Lung (tissue), 12 donors: ENCODE results near the gene GIT2. TPM values are rescaled to one million over a fixed set of nuclear protein-coding genes. Genes with fewer than 3 reads are reported as not detected.

Source experiments
- ATAC-seq: fragments of 200-7000 bp; cut with Tn5 transposase; one replicate; pipeline ENCODE4 v1.9.1; 2020; ENCODE audit warnings: moderate number of reproducible peaks; ENCODE audit not compliant: insufficient read depth, low FRiP score
- DNase-seq, 3 donors: peaks; one replicate each; pipeline ENCODE4 v3.0.0-alpha.2; 2013 to 2017
- H3K27ac ChIP-seq, 2 donors: one replicate each; pipeline ENCODE4 v1.5.1; 2013; ENCODE audit warnings: mild to moderate bottlenecking in 2 of 2, moderate library complexity in 2 of 2, control low read depth in 1 of 2, inconsistent platforms in 1 of 2, low read depth in 1 of 2, low read length in 1 of 2
- H3K27me3 ChIP-seq, 3 donors: one replicate each; pipeline ENCODE4 v1.5.1; 2013; ENCODE audit warnings: low read length in 2 of 3; ENCODE audit not compliant: control insufficient read depth in 3 of 3, insufficient read depth in 3 of 3
- H3K36me3 ChIP-seq, 4 donors: one replicate each; pipeline ENCODE4 v1.5.1; 2013; ENCODE audit warnings: low read length in 4 of 4, mild to moderate bottlenecking in 1 of 4, moderate library complexity in 1 of 4; ENCODE audit not compliant: control insufficient read depth in 4 of 4, insufficient read depth in 4 of 4
- H3K4me1 ChIP-seq, 5 donors: one replicate each; pipeline ENCODE4 v1.5.1; 2013; ENCODE audit warnings: low read length in 5 of 5, mild to moderate bottlenecking in 2 of 5, moderate library complexity in 1 of 5; ENCODE audit not compliant: control insufficient read depth in 5 of 5, insufficient read depth in 5 of 5
- H3K4me3 ChIP-seq: one replicate; pipeline ENCODE4 v1.5.1; 2013; ENCODE audit warnings: mild to moderate bottlenecking, control low read depth, moderate library complexity
- H3K9ac ChIP-seq, 2 donors: one replicate each; pipeline ENCODE4 v1.5.1; 2013; ENCODE audit warnings: low read length in 2 of 2, control low read depth in 1 of 2; ENCODE audit not compliant: insufficient read depth in 1 of 2
- H3K9me3 ChIP-seq, 4 donors: one replicate each; pipeline ENCODE4 v1.5.1; 2013; ENCODE audit warnings: low read length in 3 of 4, mild to moderate bottlenecking in 1 of 4, moderate library complexity in 1 of 4; ENCODE audit not compliant: control insufficient read depth in 4 of 4, insufficient read depth in 3 of 4
- CTCF ChIP-seq: IDR thresholded peaks from 2 replicates; pipeline ENCODE4 v1.5.1; 2012; ENCODE audit warnings: mild to moderate bottlenecking; ENCODE audit errors: control extremely low read depth, extremely low read depth
- WGBS, 2 donors: extraction: QIAGEN DNeasy Blood & Tissue Kit; methylation state at CpG; one replicate each; pipeline ENCODE4 v1.1.7; 2013; 5-methylcytosine and 5-hydroxymethylcytosine counted together
- polyA plus RNA-seq, 2 donors: library from polyadenylated mRNA; stranded (reverse); fragments of 200-250 nt; gene quantifications; one replicate each; pipeline ENCODE4 v1.2.1, GENCODE V29; 2013
- total RNA-seq, 2 donors: library from RNA; depleted of rRNA in 1 of 2; stranded (reverse); fragments of >200 nt in 1 of 2; gene quantifications; one replicate each; pipeline ENCODE4 v1.2.1, GENCODE V29; 2014 to 2021
- donor health status: control.
- donor health status: control.
- donor health status: Bipolar disorder and iron deficiency.
- donor health status: healthy.
- donor health status: DM: yes; HTN: yes; CAD: no.

GIT2 gene
- total and polyA plus RNA-seq, 4 donors = 13.5 to 75.8 (median 40.1) TPM

- H3K27ac ChIP-seq = peak overlapping the region; percentile 90 to 92
- H3K9ac ChIP-seq = peak overlapping the region; percentile 53 to 81
- H3K27me3 ChIP-seq = no peaks in the 10 kb centered on the region
- WGBS, 2 donors = 0 to 1% methylated on average over 27 of the region's 27 CpGs
- no peak for DNase-seq
- H3K36me3 ChIP-seq = no peaks in the 10 kb centered on the region
- peaks cover 7 to 30% (median 13%) of the 10 kb centered on the region in 5 donors for H3K4me1 ChIP-seq
- H3K4me3 ChIP-seq = peak overlapping the region; percentile 95
- no peaks in the 10 kb centered on the region for H3K9me3 ChIP-seq
- no peak for ATAC-seq
- no peak for TF ChIP-seq CTCF
Measured at GRCh38 chr12:109999649-109999971, 3.4 kb upstream of the GIT2 start.

- H3K36me3 ChIP-seq = no peaks in the 10 kb centered on the region
- H3K27me3 ChIP-seq = no peaks in the 10 kb centered on the region
- peaks cover 7 to 32% (median 13%) of the 10 kb centered on the region in 5 donors for H3K4me1 ChIP-seq
- ATAC-seq (peak; percentile 84), DNase-seq (peak; percentile 94 to 97 (median 96))
- H3K4me3 ChIP-seq = peak within 1 kb of the TSS; percentile 95
- no peaks in the 10 kb centered on the region for H3K9me3 ChIP-seq
- H3K9ac ChIP-seq = peak within 1 kb of the TSS; percentile 81 to 85
- H3K27ac ChIP-seq = peak within 1 kb of the TSS; percentile 90 to 92
- WGBS, 2 donors = 0% methylated on average over 41 to 62 of the region's 62 CpGs
- TF ChIP-seq CTCF = no peak
Measured at GRCh38 chr12:109998904-109999648, 2.9 kb upstream of the GIT2 start, which contains the start of gene ANKRD13A. Gene ANKRD13A, plus strand, starts transcription at chr12:109999430. Its CDS starts 259 bp downstream, at chr12:109999689.

GRCh38 chr12:109998241-109998903 is 2.2 kb upstream of the GIT2 start:
- Histone ChIP-seq H3K4me3 (no peak overlapping the region), H3K36me3 (no peaks in the 10 kb centered on the region), H3K27me3 (no peaks in the 10 kb centered on the region), H3K4me1 (peaks cover 7 to 31% (median 11%) of the 10 kb centered on the region in 5 donors), H3K27ac (peak overlapping the region; percentile 46 to 92), H3K9ac (no peak overlapping the region), H3K9me3 (no peaks in the 10 kb centered on the region)
- ATAC-seq = no peak
- WGBS, 2 donors = 60 to 70% methylated on average over 9 of the region's 9 CpGs
- no peak for DNase-seq
- no peak for TF ChIP-seq CTCF
